ENCODE data around the gene LEMD3.

Gene LEMD3

GRCh38 chr12:65169320-65170208, at the start of gene LEMD3:
LEMD3 (plus strand) TSS chr12:65169583; CDS start chr12:65169597, 14 bp downstream.
- H3K4me3 ChIP-seq (ENCODE audit: control insufficient read depth, low read depth, low read length) = peak within 1 kb of the TSS; percentile 86
- TF ChIP-seq CTCF (IDR thresholded peaks at IDR 0.05; ENCODE audit: control insufficient read depth, insufficient read depth, low read depth, low read length, missing control alignments) = no peak
- DNase-seq (ENCODE audit: low read depth) = peak; percentile 28

GRCh38 chr12:65121049-65121955, 48.1 kb upstream of the LEMD3 start, which contains the start of gene WIF1:
WIF1 (minus strand) TSS chr12:65121305; CDS start chr12:65121191, 114 bp downstream.
- no peak for DNase-seq (ENCODE audit: low read depth)
- peak within 1 kb of the TSS; percentile 9 for H3K4me3 ChIP-seq (ENCODE audit: control insufficient read depth, low read depth, low read length)
- TF ChIP-seq CTCF (IDR thresholded peaks at IDR 0.05; ENCODE audit: control insufficient read depth, insufficient read depth, low read depth, low read length, missing control alignments) = peak; percentile 4

- no peak for DNase-seq (ENCODE audit: low read depth)
- no peak overlapping the region for H3K4me3 ChIP-seq (ENCODE audit: control insufficient read depth, low read depth, low read length)
These were observed 47.4 kb upstream of the LEMD3 start for GRCh38 chr12:65121956-65122469.

GRCh38 chr12:65122703-65123102, 46.7 kb upstream of the LEMD3 start:
- H3K4me3 ChIP-seq (ENCODE audit: control insufficient read depth, low read depth, low read length) = no peak overlapping the region
- TF ChIP-seq CTCF (IDR thresholded peaks at IDR 0.05; ENCODE audit: control insufficient read depth, insufficient read depth, low read depth, low read length, missing control alignments) = no peak
- DNase-seq (ENCODE audit: low read depth) = no peak

More at GRCh38 chr12:65121956-65122469, 47.4 kb upstream of the LEMD3 start:
- no peak for TF ChIP-seq CTCF (IDR thresholded peaks at IDR 0.05; ENCODE audit: control insufficient read depth, insufficient read depth, low read depth, low read length, missing control alignments)

DNA sequence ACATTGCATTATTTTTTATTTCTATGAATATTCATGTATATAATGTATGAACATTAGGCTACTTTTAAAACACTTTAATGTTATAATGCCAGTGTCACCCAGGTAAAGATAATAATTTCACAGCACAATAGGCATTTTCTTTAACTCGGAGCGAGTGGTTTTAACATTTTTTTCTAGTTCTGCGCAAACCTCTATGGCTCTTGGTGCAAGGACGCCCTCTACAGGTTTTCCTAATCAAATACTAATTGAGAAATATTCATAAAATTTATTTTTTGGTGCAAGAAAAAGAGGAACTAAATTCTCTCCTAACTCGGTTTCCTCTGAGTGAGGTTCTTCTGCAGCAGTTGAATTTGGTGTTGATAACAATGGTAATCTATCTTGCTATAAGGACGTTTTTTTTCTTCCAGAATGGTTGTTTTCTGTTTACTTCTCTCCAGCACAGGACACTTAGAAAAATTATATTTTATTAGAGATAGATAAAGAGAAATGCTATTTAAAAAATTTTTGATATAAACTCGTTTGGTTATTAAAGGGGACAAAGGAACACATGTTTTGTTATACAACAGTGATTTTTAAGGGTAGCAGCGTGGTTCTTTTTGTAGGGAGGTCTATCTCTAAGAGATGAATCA, 45.8 kb upstream of the LEMD3 start:
- no peak overlapping the region for H3K4me3 ChIP-seq (ENCODE audit: control insufficient read depth, low read depth, low read length)
- DNase-seq (ENCODE audit: low read depth) = no peak
- TF ChIP-seq CTCF (IDR thresholded peaks at IDR 0.05; ENCODE audit: control insufficient read depth, insufficient read depth, low read depth, low read length, missing control alignments) = peak; percentile 68

DNA sequence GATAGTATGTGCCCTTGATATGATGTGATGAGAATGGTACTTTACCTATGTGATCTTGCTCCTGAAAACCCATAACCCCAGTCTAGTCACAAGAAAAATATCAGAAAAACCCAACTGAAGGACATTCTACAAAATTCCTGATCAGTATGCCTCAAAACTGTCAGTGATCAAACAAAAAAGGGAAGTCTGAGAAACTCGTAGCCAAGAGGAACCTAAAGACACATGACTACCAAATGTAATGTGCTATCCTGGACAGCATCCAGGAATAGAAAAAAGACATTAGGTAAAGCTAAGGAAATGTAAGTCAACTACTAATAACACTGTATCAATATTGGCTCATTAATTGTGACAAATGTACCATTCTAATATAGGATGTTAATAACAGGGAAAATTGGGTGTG, 44.1 kb upstream of the LEMD3 start:
- no peak for DNase-seq (ENCODE audit: low read depth)
- no peak for TF ChIP-seq CTCF (IDR thresholded peaks at IDR 0.05; ENCODE audit: control insufficient read depth, insufficient read depth, low read depth, low read length, missing control alignments)
- H3K4me3 ChIP-seq (ENCODE audit: control insufficient read depth, low read depth, low read length) = no peak overlapping the region

All from AG09309 (cell line).